Skeletal muscle satellite cell (primary cell): ENCODE results near the gene KCNQ1.

Experiments used
- H3K27me3 ChIP-seq: 2 replicates; pipeline ENCODE4 v1.7.0; 2013; ENCODE audit warnings: low read length; ENCODE audit not compliant: control insufficient read depth, insufficient read depth
- H3K36me3 ChIP-seq: 2 replicates; pipeline ENCODE4 v1.7.0; 2013; ENCODE audit warnings: mild to moderate bottlenecking, control low read depth, low read length; ENCODE audit not compliant: insufficient read depth
- H3K4me1 ChIP-seq: 2 replicates; pipeline ENCODE4 v1.7.0; 2013; ENCODE audit warnings: low read length; ENCODE audit not compliant: control insufficient read depth, insufficient read depth
- H3K4me2 ChIP-seq: 2 replicates; pipeline ENCODE4 v1.7.0; 2013; ENCODE audit warnings: mild to moderate bottlenecking, low read length
- H3K4me3 ChIP-seq: 2 replicates; pipeline ENCODE4 v1.7.0; 2013; ENCODE audit warnings: low read length
- H3K9ac ChIP-seq: 2 replicates; pipeline ENCODE4 v1.7.0; 2013; ENCODE audit warnings: mild to moderate bottlenecking, low read depth, low read length, moderate library complexity
- H3K9me3 ChIP-seq: replicated peaks from 2 replicates; pipeline ENCODE4 v1.7.0; 2013; ENCODE audit warnings: mild to moderate bottlenecking, control low read depth, low read length

The KCNQ1 gene

DNA sequence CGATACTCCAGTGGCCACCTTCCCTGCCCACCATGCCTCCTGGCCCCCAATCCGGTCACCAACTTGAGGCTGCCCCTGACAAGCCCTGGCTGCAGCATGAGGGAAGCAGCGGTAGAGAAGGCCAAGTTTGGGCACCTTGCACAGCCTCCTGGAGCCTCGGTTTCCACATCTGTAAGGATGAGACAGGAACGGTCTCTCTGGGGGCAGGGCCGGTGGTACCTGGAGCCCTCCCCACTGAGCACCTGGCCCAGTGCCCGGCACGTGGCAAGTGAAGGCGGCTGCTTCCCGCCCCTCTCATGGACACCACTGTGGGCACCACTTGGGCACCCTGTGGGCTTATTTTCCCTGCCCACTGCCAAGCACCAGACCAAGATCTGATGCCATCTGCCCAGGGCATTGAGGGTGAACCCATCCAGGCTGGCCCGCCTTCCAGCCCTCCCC, 363.0 kb downstream of the KCNQ1 start:
- Histone ChIP-seq H3K4me2 (no peak overlapping the region), H3K4me3 (no peak overlapping the region), H3K9me3 (no peaks in the 10 kb centered on the region), H3K4me1 (peaks cover 8% of the 10 kb centered on the region), H3K9ac (no peak overlapping the region), H3K36me3 (no peaks in the 10 kb centered on the region), H3K27me3 (peaks cover 61% of the 10 kb centered on the region)

DNA sequence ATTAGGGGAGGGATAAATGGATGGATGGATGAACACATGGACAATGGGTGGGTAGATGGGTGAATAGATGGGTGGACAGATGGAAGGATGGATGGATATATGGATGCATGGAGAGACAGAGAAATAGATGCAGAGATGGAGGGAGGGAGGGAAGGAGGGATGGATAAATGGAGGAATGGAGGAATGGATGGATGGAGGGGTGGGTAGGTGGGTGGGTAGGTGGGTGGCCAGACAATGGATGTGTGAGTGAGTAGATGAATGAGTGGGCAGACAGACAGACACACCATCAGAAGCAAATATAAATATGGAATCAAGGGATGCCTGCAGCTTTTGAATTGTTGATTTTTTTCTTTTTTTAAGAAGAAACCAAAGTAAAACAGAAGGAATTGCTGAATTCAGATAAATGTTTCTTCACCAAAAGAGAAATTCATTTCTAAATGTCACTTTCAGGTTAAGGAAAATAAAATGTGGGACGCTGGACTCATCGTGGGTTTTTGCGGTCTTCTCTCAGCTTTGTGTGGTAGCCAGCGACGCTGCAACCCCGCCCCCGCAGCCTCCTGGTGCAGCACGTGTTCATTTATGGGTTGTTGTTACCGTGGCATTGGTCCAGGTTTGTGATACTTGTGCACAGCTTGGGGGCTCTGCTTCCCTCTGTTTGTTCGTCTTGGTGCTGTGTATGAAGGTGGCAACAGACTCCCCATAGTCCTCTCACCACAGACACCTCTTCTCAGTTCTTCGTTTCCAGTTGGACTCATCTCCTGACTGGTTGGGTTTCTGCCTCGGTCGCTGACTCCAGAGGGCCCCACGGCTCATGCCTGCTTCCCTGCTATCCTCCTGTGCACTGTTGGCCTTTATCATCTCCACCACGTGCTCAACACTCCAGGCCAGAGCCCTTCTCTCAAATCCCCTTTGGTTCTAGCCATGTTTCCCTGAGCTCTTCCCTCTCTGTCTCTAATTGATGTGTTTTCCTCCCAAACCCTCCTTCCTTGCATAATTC, 364.3 kb downstream of the KCNQ1 start:
- H3K27me3 ChIP-seq = peaks cover 59% of the 10 kb centered on the region
- no peaks in the 10 kb centered on the region for H3K36me3 ChIP-seq
- no peaks in the 10 kb centered on the region for H3K9me3 ChIP-seq
- no peak overlapping the region for H3K9ac ChIP-seq
- no peak overlapping the region for H3K4me3 ChIP-seq
- H3K4me1 ChIP-seq = peaks cover 8% of the 10 kb centered on the region
- H3K4me2 ChIP-seq = no peak overlapping the region

DNA sequence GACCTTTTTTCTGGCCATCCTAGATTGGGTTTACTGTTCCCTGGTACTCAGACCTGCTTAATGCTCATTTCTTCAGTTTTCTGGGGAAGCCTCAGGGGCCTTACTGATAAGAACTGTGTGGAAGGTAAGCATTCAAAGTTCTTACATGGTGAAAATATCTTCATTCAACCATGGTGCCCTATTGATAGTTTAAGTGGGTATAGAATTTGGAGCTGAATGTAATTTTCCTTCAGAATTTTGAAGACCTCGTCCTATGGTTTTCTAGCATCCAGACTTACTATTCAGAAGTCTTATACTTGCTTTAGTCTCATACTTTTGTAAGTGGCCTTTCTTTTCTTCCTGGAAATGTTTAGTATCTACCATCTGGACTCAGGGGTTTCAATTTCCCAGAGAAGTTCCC, 365.0 kb downstream of the KCNQ1 start:
- Histone ChIP-seq H3K9me3 (no peaks in the 10 kb centered on the region), H3K27me3 (peaks cover 53% of the 10 kb centered on the region), H3K9ac (no peak overlapping the region), H3K4me1 (peaks cover 6% of the 10 kb centered on the region), H3K4me2 (no peak overlapping the region), H3K36me3 (no peaks in the 10 kb centered on the region), H3K4me3 (no peak overlapping the region)

DNA sequence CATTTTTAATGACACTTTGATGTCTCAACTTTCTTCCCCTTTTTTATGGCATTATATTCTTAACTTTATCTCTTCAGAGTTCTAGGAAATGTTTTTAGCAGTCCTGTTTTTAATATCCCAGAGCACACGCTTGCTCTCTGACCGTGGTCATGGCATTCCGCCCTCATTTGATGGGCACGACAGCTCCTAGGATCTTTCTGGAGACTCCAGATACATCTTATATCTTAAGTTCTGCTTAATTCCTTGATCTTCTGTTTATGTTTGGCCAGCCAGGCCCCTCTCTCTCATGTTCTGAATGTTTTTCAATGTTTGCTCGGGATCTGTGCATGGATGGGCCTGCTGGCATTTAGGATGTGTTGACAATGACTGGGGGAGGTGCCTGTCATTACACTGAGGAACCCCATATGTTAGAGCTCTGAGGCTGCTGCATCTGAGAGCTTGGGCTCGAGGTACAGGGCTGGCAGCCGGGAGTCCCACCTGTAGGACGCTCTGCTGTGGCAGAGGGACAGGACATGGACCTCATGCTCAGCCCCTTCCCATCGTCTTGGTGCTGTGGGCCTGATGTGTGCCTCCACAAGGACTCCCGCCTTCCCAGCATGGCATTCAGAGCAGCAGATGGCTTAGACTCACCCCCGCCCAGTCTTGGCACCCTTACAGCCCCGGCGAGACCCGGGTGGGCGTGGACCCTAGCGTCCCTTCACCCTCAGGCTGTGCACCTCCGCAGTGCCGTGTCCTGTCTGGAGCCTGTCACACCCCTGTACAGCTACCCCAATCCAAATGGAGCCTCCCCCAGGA, 365.8 kb downstream of the KCNQ1 start:
- Histone ChIP-seq H3K4me1 (no peaks in the 10 kb centered on the region), H3K36me3 (no peaks in the 10 kb centered on the region), H3K27me3 (peaks cover 46% of the 10 kb centered on the region), H3K9me3 (no peaks in the 10 kb centered on the region), H3K9ac (no peak overlapping the region), H3K4me2 (no peak overlapping the region), H3K4me3 (no peak overlapping the region)

DNA sequence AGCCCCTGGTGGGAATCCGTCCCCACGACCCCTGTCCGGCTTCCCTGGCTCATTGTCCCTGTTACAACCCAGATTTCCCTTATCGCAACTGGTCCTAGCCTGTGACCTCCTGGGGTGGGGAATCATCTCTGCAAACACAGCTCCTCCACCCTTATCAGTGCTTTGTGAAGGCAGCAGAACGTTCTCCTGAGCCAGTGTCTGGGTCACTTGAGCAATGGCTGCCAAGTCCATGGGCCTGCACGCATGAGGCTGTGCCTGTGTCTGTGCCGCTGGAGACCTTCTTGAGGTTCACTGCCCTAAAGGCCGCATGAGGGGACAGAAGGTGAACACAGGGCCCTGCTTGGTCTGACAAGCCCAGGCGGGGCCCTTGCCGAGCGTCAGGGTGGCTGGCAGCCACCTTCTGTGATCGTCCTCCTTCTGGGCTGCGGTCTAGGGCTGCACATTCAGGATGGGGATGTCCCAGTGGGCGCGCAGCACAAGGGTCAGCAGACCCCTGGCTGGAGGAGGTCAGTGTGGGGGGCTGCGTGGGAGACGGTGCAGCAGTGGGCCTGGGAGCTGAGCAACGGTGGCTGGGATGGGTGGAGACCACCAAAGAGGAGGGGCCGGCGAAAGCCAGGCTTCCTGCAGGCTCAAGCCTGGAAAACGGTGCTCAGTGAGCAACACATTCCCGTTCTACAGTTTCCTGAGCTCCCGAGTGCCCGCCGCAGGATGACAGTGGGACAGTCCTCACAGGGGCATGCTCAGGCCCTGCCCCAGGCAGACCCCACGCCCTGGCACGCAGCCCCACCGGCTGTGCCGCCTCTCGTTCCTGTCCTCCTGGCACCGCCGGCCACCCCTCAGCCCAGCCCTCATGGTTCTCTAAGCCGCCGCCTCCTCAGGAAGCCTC, 366.6 kb downstream of the KCNQ1 start:
- no peak overlapping the region for H3K9ac ChIP-seq
- no peak overlapping the region for H3K4me2 ChIP-seq
- peaks cover 8% of the 10 kb centered on the region for H3K9me3 ChIP-seq
- H3K27me3 ChIP-seq = peaks cover 41% of the 10 kb centered on the region
- no peaks in the 10 kb centered on the region for H3K36me3 ChIP-seq
- H3K4me3 ChIP-seq = no peak overlapping the region
- H3K4me1 ChIP-seq = no peaks in the 10 kb centered on the region

DNA sequence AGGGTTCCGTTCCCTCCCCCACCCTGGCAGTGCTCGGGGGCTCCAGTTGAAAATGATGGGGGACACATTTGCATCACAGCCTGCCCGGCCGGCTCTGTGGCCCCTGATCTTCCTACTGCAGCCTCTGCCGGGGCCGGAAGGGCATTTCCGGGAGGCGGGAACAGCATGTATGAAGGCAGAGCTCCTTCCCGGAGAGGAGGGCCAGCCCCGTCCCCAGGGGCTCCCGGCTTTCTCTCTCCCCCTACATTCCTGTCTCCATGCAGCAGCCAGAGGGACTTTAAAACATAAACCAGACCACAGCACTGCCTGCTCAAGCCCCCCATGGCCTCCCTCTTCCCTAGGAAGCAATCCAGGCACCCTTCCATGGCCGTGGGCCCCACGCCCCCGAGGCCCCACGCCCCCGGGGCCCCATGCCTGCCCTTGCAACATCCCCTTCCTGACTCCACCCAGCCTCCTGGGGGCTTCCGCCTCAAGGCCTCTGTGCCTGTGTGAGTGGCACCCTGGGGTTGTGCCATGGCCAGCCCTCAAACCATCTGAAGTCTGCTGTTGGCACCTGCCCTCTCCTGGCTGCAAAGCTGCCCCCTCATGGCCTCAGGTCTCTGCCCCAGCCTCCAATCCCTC, 367.7 kb downstream of the KCNQ1 start:
- H3K36me3 ChIP-seq = no peaks in the 10 kb centered on the region
- H3K9ac ChIP-seq = no peak overlapping the region
- no peaks in the 10 kb centered on the region for H3K4me1 ChIP-seq
- peaks cover 38% of the 10 kb centered on the region for H3K27me3 ChIP-seq
- peaks cover 10% of the 10 kb centered on the region for H3K9me3 ChIP-seq
- H3K4me3 ChIP-seq = no peak overlapping the region
- no peak overlapping the region for H3K4me2 ChIP-seq

DNA sequence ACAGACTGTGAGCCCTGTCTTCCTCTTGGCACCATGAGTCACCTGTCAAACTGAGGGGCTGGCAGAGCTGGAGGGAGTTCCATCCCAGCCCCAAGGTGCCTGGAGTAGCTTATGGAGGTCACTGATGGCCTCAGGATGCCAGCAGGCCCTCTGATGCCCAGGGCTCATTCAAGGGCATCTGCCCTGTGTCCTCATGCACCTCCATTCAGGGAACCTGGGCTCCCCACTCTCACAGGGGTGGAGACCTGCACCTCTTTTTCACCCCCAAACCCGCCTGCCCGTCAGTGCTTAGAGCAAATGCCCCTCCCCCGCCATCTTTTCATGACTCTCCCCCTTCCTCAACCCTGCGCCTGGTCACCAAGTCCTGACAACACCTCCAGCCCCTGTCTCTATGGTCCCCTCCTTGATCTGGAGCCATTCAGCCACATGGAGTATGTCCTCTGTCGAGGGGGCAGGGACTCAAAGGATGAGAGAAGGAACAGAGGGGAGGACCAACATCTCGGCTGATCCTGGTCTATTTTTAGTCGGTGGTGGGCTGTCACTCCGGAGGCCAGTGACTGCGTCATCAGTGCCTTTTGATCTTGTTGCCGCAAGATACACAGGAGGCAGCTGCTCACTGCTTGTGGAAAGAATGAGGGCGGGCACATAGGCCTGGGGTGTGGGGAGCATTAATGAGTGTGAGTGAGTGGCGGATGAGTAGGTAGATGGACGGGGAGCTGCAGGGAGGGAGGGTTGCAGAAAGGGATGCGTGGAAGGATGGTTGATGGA, 368.5 kb downstream of the KCNQ1 start:
- no peak overlapping the region for H3K4me3 ChIP-seq

DNA sequence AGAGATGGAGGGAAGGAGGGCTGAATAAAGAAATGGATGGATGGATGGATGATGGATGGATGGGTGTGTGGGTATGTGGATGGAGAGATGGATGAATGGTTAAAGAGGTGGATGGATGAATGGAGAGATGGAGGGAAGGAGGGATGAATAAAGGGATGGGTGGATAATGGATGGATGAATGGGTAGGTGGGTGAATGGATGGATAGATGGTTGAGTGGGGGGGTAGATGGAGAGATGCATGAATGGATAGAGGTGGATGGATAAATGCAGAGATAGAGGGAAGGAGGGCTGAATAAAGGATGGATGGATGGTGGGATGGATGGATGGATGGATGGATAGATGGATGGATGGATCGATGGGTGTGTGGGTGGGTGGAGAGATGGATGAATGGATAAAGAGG, 369.2 kb downstream of the KCNQ1 start:
- no peak overlapping the region for H3K4me3 ChIP-seq
- no peak overlapping the region for H3K9ac ChIP-seq
- peaks cover 24% of the 10 kb centered on the region for H3K27me3 ChIP-seq
- no peaks in the 10 kb centered on the region for H3K4me1 ChIP-seq
- H3K4me2 ChIP-seq = no peak overlapping the region
- H3K9me3 ChIP-seq = peaks cover 10% of the 10 kb centered on the region
- H3K36me3 ChIP-seq = no peaks in the 10 kb centered on the region

More for the DNA sequence above, 368.5 kb downstream of the KCNQ1 start:
- Histone ChIP-seq H3K4me2 (no peak overlapping the region), H3K9ac (no peak overlapping the region), H3K9me3 (peaks cover 10% of the 10 kb centered on the region), H3K36me3 (no peaks in the 10 kb centered on the region), H3K4me1 (no peaks in the 10 kb centered on the region), H3K27me3 (peaks cover 30% of the 10 kb centered on the region)

DNA sequence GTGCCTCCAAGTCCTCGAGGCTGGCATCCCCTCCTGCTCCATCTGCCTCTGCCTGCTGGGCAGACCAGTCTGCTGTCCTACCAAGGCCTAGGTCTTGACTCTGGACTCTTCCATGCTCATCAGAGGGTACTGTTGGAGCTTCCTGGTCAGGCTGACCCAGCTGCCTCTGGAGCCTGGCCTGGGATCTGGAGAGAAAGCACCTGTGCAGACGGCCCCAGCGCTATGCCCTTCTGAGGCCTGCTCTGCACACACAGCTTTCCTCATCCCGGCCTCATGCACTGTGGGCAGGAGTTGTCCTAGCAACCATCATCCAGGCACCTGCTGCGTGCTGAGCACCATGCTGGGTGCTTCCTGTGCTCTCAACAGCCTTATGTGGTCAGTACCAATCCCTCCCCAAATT, 369.9 kb downstream of the KCNQ1 start:
- H3K9ac ChIP-seq = no peak overlapping the region
- no peak overlapping the region for H3K4me3 ChIP-seq
- peaks cover 17% of the 10 kb centered on the region for H3K27me3 ChIP-seq
- H3K36me3 ChIP-seq = no peaks in the 10 kb centered on the region
- H3K4me1 ChIP-seq = no peaks in the 10 kb centered on the region
- H3K9me3 ChIP-seq = peaks cover 10% of the 10 kb centered on the region
- H3K4me2 ChIP-seq = no peak overlapping the region

DNA sequence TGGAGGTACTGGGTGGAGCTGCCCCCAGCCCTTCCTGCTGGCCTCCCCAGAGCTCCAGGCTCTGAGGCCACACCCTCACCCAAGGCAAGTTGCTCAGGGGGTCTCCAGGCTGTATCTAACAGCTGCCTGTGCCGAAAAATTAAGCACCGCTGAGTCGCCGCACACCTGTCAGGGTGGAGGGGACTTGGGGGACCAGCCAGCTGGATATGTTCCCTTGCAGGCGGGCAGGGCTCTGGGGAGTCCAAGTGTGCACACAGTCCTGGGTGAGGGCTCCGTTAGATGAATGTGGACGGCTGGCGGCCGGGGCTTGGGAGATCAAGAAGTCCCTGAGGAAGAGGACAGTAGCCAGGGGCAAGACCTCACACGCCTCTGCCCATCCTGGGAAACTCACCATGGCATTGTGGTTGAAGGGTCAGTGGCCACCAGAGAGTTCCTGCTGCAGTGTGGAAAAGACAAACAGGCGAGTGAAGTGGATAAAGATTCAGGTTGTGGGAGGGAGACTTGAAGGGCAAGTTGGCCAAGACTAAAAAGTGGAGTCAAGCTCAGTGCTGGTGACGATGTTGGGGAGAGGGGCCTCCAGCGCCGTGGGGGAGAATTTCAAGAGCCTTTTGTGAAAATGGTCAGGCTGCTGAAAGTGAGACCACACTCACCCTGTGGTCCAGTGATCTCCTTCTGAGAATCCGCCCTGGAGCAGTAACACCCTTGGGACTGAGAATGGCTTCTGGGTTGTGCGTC, 371.1 kb downstream of the KCNQ1 start:
- Histone ChIP-seq H3K4me2 (no peak overlapping the region), H3K9ac (no peak overlapping the region), H3K4me3 (no peak overlapping the region), H3K36me3 (no peaks in the 10 kb centered on the region), H3K4me1 (no peaks in the 10 kb centered on the region), H3K27me3 (peaks cover 9% of the 10 kb centered on the region), H3K9me3 (peaks cover 10% of the 10 kb centered on the region)
